ENCODE data around the gene CALHM4. TPM values are rescaled to one million over a fixed set of nuclear protein-coding genes. Genes with fewer than 3 reads are reported as not detected.

CALHM4 gene
- polyA plus RNA-seq, 2 of the 4 experiments (the other 2 are of a cell fraction) = not detected

- ATAC-seq (no peak), DNase-seq (ENCODE audit: low read depth in 1 of 2, low spot score in 1 of 2) (no peak), FAIRE-seq (no peak)
- H3K9me3 ChIP-seq = no peaks in the 10 kb centered on the region
- POLR2A ChIA-PET = interaction anchor here (1.4 kb wide), 1 partner anchor 29 kb away, joined by 3 read pairs; the partner anchor contains the start of gene RWDD1
- no peak overlapping the region for H3K27ac ChIP-seq
- TF ChIP-seq, protein P1, sequence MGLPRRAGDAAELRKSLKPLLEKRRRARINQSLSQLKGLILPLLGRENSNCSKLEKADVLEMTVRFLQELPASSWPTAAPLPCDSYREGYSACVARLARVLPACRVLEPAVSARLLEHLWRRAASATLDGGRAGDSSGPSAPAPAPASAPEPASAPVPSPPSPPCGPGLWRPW (IDR thresholded peaks at IDR 0.05) = no peak
- no peak for TF ChIP-seq ZNF302 (CRISPR knock-in tag; IDR thresholded peaks at IDR 0.05)
- no peak for TF ChIP-seq HOXA7 (CRISPR knock-in tag; IDR thresholded peaks at IDR 0.05)
- no peak for TF ChIP-seq MAFK (IDR thresholded peaks at IDR 0.05; ENCODE audit: partially characterized antibody)
- no peak for TF ChIP-seq EHMT2 (IDR thresholded peaks at IDR 0.05; ENCODE audit: low read depth)
- TF ChIP-seq, protein P2, sequence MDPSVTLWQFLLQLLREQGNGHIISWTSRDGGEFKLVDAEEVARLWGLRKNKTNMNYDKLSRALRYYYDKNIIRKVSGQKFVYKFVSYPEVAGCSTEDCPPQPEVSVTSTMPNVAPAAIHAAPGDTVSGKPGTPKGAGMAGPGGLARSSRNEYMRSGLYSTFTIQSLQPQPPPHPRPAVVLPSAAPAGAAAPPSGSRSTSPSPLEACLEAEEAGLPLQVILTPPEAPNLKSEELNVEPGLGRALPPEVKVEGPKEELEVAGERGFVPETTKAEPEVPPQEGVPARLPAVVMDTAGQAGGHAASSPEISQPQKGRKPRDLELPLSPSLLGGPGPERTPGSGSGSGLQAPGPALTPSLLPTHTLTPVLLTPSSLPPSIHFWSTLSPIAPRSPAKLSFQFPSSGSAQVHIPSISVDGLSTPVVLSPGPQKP (IDR thresholded peaks at IDR 0.05; ENCODE audit: low read depth, low read length) = no peak
- no peak for TF ChIP-seq EP300 (IDR thresholded peaks at IDR 0.05)
- TF ChIP-seq REST (IDR thresholded peaks at IDR 0.05) = no peak
- CTCF ChIA-PET = interaction anchor here (2.5 kb wide), 1 partner anchor 18 kb away, joined by 12 read pairs; no protein-coding TSS in a partner anchor
- no peak overlapping the region for H3K4me3 ChIP-seq
- no peaks in the 10 kb centered on the region for H3K4me1 ChIP-seq
- H3K4me2 ChIP-seq = no peak overlapping the region
Observed at GRCh38 chr6:116542426-116542825, 11.1 kb upstream of the CALHM4 start.

DNA sequence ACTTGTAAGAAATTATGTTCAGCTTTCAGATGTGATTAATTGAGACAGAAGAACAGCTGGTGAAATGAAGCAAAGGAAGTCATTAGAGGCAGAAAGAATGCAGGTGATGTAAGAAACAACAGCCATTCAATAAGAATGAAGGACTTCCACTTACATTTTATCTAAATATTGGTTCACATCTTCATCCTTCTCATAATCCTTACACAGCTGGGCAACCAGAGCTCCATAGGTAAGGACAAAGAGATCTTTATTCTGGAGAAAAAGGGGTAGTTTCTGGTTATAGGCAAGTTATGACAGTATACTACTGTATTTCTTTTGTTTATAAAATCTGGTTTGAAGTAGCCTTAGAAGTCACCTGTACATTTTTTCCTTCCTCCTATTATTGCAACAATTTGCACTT lies 10.4 kb upstream of the CALHM4 start:
- Histone ChIP-seq H3K4me2 (no peak overlapping the region), H3K4me1 (no peaks in the 10 kb centered on the region), H3K27ac (no peak overlapping the region), H3K9me3 (no peaks in the 10 kb centered on the region), H3K4me3 (no peak overlapping the region)
- FAIRE-seq (no peak), DNase-seq (ENCODE audit: low read depth in 1 of 2, low spot score in 1 of 2) (no peak), ATAC-seq (no peak)
- TF ChIP-seq SREBF2 (IDR thresholded peaks at IDR 0.05) (no peak), CBX2 (IDR thresholded peaks at IDR 0.05; ENCODE audit: borderline replicate concordance, low read depth) (no peak), NR3C1 (IDR thresholded peaks at IDR 0.05) (no peak), TFCP2L1 (CRISPR knock-in tag; IDR thresholded peaks at IDR 0.05) (no peak), BCL3 (IDR thresholded peaks at IDR 0.05) (no peak), CHD2 (IDR thresholded peaks at IDR 0.05; ENCODE audit: low read length, partially characterized antibody) (no peak), ZSCAN20 (CRISPR knock-in tag; IDR thresholded peaks at IDR 0.05) (no peak), EHF (CRISPR knock-in tag; IDR thresholded peaks at IDR 0.05) (no peak)
- TF ChIP-seq, protein P3, sequence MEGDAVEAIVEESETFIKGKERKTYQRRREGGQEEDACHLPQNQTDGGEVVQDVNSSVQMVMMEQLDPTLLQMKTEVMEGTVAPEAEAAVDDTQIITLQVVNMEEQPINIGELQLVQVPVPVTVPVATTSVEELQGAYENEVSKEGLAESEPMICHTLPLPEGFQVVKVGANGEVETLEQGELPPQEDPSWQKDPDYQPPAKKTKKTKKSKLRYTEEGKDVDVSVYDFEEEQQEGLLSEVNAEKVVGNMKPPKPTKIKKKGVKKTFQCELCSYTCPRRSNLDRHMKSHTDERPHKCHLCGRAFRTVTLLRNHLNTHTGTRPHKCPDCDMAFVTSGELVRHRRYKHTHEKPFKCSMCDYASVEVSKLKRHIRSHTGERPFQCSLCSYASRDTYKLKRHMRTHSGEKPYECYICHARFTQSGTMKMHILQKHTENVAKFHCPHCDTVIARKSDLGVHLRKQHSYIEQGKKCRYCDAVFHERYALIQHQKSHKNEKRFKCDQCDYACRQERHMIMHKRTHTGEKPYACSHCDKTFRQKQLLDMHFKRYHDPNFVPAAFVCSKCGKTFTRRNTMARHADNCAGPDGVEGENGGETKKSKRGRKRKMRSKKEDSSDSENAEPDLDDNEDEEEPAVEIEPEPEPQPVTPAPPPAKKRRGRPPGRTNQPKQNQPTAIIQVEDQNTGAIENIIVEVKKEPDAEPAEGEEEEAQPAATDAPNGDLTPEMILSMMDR (IDR thresholded peaks at IDR 0.05) = no peak
- ChIA-PET POLR2A (no interaction called here), CTCF (interaction anchor here (1.9 kb wide), 1 partner anchor 18 kb away, joined by 5 read pairs; no protein-coding TSS in a partner anchor)
